OCI-LY3 (cell line): Measurements from ENCODE around the gene GATAD2B.
"Not testable (repeated sequence)": the region's sequence is repeated elsewhere in the genome, so short reads cannot be mapped to it uniquely, and the experiment has no call there.

Experiments
- EZH2phosphoT487 ChIP-seq: fragments of 200-600 bp; shearing (Covaris generic); IDR thresholded peaks from 2 replicates; pipeline ENCODE4 v1.6.1; 2018; ENCODE audit warnings: antibody characterized with exemption, mixed run types, low read depth
- TF ChIP-seq, protein P1 (sequence below): fragments of 200-600, 300-600 bp; sonication (generic); IDR thresholded peaks from 2 replicates; pipeline ENCODE4 v1.5.1; 2014; ENCODE audit warnings: antibody characterized with exemption, low read length, low read depth

GRCh38 chr1:153905908-153906307 is 16.9 kb downstream of the GATAD2B start:
- TF ChIP-seq, protein P1, sequence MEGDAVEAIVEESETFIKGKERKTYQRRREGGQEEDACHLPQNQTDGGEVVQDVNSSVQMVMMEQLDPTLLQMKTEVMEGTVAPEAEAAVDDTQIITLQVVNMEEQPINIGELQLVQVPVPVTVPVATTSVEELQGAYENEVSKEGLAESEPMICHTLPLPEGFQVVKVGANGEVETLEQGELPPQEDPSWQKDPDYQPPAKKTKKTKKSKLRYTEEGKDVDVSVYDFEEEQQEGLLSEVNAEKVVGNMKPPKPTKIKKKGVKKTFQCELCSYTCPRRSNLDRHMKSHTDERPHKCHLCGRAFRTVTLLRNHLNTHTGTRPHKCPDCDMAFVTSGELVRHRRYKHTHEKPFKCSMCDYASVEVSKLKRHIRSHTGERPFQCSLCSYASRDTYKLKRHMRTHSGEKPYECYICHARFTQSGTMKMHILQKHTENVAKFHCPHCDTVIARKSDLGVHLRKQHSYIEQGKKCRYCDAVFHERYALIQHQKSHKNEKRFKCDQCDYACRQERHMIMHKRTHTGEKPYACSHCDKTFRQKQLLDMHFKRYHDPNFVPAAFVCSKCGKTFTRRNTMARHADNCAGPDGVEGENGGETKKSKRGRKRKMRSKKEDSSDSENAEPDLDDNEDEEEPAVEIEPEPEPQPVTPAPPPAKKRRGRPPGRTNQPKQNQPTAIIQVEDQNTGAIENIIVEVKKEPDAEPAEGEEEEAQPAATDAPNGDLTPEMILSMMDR, result not testable (repeated sequence)
- TF ChIP-seq EZH2phosphoT487, result not testable (repeated sequence)
